ENCODE data around the gene SLC2A9. TPM values are rescaled to one million over a fixed set of nuclear protein-coding genes. Genes with fewer than 3 reads are reported as not detected.

The SLC2A9 gene
- total RNA-seq, 1 donor from 2014 or later, result 19.0 TPM

DNA sequence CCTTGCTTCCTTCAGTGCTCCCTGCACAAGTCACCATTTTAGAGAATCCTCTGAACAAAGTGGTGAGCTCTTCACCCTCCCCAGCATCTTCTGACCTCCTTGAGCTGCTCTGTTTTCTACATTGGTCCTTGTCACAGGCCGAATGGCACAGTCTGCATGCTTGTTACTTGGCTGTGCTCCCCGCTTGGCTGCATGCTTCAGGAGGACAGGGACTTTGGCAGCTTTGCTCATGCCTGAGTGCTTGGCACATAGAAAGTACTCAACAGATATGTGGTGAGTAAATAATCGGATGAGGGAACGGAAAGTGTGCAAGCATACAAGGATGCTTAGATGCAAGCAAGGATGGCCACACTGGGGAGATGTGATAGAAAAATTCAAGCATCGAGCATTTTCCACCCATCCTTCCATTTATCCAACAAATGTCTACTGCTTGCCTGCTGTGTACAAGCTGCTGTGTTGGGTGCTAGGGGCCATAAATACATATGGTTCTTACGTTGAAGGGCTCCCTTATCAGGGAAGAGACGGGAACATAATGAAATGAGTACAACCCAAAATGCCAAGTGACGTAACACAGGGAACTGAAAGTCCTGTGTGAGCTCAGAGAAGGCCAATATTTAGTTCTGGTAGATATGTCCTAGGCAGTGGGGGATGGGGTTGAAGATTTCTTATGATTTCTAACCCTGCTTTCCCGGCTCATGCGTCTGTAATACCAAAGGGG lies 31.2 kb downstream of the SLC2A9 start:
- intact Hi-C loops (cut with DNase I), result no loop called here
- Histone ChIP-seq H3K4me3 (no peak overlapping the region), H3K9me3 (no peaks in the 10 kb centered on the region), H3K27ac (no peak overlapping the region), H3K27me3 (no peaks in the 10 kb centered on the region), H3K36me3 (no peaks in the 10 kb centered on the region), H3K4me1 (no peaks in the 10 kb centered on the region)
- ATAC-seq (no peak), DNase-seq (no peak)
- TF ChIP-seq CTCF (IDR thresholded peaks at IDR 0.05), result no peak

DNA sequence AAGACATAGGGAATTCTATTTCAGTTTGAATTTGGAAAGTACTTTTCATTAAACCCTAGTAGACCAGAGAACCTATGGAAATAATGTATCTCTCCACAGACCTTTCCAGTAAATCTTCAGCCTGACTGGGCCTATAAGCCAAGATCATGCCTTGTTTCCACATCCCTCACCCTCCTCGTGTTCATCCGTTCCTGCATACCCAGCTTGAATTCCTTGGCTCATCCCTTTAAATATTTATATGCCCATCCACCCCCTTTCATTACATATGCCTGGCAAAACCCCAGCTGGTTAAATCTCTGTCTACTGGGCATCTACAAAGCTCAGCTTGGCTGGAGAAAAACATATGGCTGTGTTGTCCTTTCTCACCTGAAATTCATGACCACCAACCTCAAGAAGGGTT lies 32.4 kb downstream of the SLC2A9 start:
- no peak overlapping the region for H3K27ac ChIP-seq
- TF ChIP-seq CTCF (IDR thresholded peaks at IDR 0.05), result no peak
- ATAC-seq (no peak), DNase-seq (no peak)
- intact Hi-C loops (cut with DNase I), result no loop called here
- no peaks in the 10 kb centered on the region for H3K4me1 ChIP-seq
- H3K27me3 ChIP-seq, result no peaks in the 10 kb centered on the region
- H3K9me3 ChIP-seq, result no peaks in the 10 kb centered on the region
- H3K36me3 ChIP-seq, result no peaks in the 10 kb centered on the region
- H3K4me3 ChIP-seq, result no peak overlapping the region

GRCh38 chr4:9988363-9988749 lies 32.9 kb downstream of the SLC2A9 start:
- ATAC-seq (no peak), DNase-seq (no peak)
- no peaks in the 10 kb centered on the region for H3K36me3 ChIP-seq
- H3K27ac ChIP-seq, result no peak overlapping the region
- no peaks in the 10 kb centered on the region for H3K4me1 ChIP-seq
- no peaks in the 10 kb centered on the region for H3K9me3 ChIP-seq
- no peak overlapping the region for H3K4me3 ChIP-seq
- intact Hi-C loops (cut with DNase I), result no loop called here
- H3K27me3 ChIP-seq, result no peaks in the 10 kb centered on the region
- no peak for TF ChIP-seq CTCF (IDR thresholded peaks at IDR 0.05)

- no peaks in the 10 kb centered on the region for H3K27me3 ChIP-seq
- no peaks in the 10 kb centered on the region for H3K9me3 ChIP-seq
- H3K27ac ChIP-seq, result no peak overlapping the region
- ATAC-seq (no peak), DNase-seq (no peak)
- no peak for TF ChIP-seq CTCF (IDR thresholded peaks at IDR 0.05)
- intact Hi-C loops (cut with DNase I), result no loop called here
- H3K4me3 ChIP-seq, result no peak overlapping the region
- H3K36me3 ChIP-seq, result no peaks in the 10 kb centered on the region
- H3K4me1 ChIP-seq, result no peaks in the 10 kb centered on the region
Observed at GRCh38 chr4:9987749-9988362, 33.4 kb downstream of the SLC2A9 start.

- DNase-seq (no peak), ATAC-seq (no peak)
- H3K36me3 ChIP-seq, result no peaks in the 10 kb centered on the region
- H3K27me3 ChIP-seq, result no peaks in the 10 kb centered on the region
- no peak for TF ChIP-seq CTCF (IDR thresholded peaks at IDR 0.05)
- H3K4me3 ChIP-seq, result no peak overlapping the region
- H3K27ac ChIP-seq, result no peak overlapping the region
- H3K4me1 ChIP-seq, result no peaks in the 10 kb centered on the region
- intact Hi-C loops (cut with DNase I), result no loop called here
- H3K9me3 ChIP-seq, result no peaks in the 10 kb centered on the region
Observed at GRCh38 chr4:9984621-9985020, 36.7 kb downstream of the SLC2A9 start.

Data from upper lobe of right lung (tissue), 1 donor.